K562 (cell line): ENCODE results near the gene PDE6G.

Experiments
- CEBPB ChIP-seq: fragments of 450-650 bp; IDR thresholded peaks from 2 replicates; pipeline ENCODE4 v1.6.1; 2016; ENCODE audit warnings: missing genetic modification characterization, missing compliant biosample characterization
- CREB1 ChIP-seq, 2 experiments: sonication (generic) in 1 of 2; formaldehyde crosslinking in 1 of 2; IDR thresholded peaks; 2 replicates each; pipeline versions ENCODE4 v1.6.1 to v1.8.0; 2012 to 2022; ENCODE audit warnings: inconsistent platforms in 1 of 2, mild to moderate bottlenecking in 1 of 2, missing genetic modification reagents in 1 of 2, moderate library complexity in 1 of 2
- EP300 ChIP-seq: IDR thresholded peaks from 2 replicates; pipeline ENCODE4 v1.6.1; 2012; ENCODE audit warnings: low read length, improper control_type of control experiment
- LCOR ChIP-seq: sonication (generic); formaldehyde crosslinking; IDR thresholded peaks from 2 replicates; pipeline ENCODE4 v1.8.0; 2022; ENCODE audit warnings: mild to moderate bottlenecking, missing genetic modification reagents
- MAZ ChIP-seq, 2 experiments: fragments of 450-650 bp in 1 of 2; sonication (generic) in 1 of 2; formaldehyde crosslinking; IDR thresholded peaks in 1 of 2; conservative IDR thresholded peaks in 1 of 2; 2 replicates each; pipeline versions ENCODE4 v1.4.0 to v1.5.0; 2020; ENCODE audit warnings: mild to moderate bottlenecking in 1 of 2, missing genetic modification reagents in 1 of 2
- NR2C1 ChIP-seq, 2 experiments: fragments of 450-650 bp; IDR thresholded peaks; 2 replicates each; pipeline ENCODE4 v1.6.1; 2017; ENCODE audit warnings: mild to moderate bottlenecking in 2 of 2, antibody characterized with exemption in 1 of 2, inconsistent platforms in 1 of 2, missing compliant biosample characterization in 1 of 2, missing genetic modification characterization in 1 of 2
- SMC3 ChIP-seq: conservative IDR thresholded peaks from 2 replicates; pipeline ENCODE4 v1.6.1; 2011; ENCODE audit warnings: low read depth, low read length, improper control_type of control experiment; ENCODE audit not compliant: insufficient read depth
- STAT5B ChIP-seq: fragments of 250-450 bp; sonication (Bioruptor Pico); IDR thresholded peaks from 2 replicates; pipeline ENCODE4 v1.8.0; 2021; ENCODE audit warnings: mild to moderate bottlenecking, inconsistent platforms
- ZNF384 ChIP-seq: IDR thresholded peaks from 2 replicates; pipeline ENCODE4 v1.6.1; 2012; ENCODE audit warnings: low read depth, low read length, improper control_type of control experiment
- ZNF668 ChIP-seq: fragments of 250-450 bp; sonication (Bioruptor Pico); IDR thresholded peaks from 2 replicates; pipeline ENCODE4 v1.8.0; 2022; ENCODE audit warnings: mild to moderate bottlenecking, inconsistent platforms
- TF ChIP-seq, protein P1 (sequence below): sonication (generic); formaldehyde crosslinking; IDR thresholded peaks from 2 replicates; pipeline ENCODE4 v1.9.0; 2022; ENCODE audit warnings: mild to moderate bottlenecking, missing genetic modification reagents
- TF ChIP-seq, protein P2 (sequence below), 3 experiments: IDR thresholded peaks in 2 of 3; conservative IDR thresholded peaks in 1 of 3; 2 replicates each; pipeline ENCODE4 v1.5.1; 2011 to 2012; ENCODE audit warnings: low read length in 3 of 3, mild to moderate bottlenecking in 3 of 3, control low read depth in 2 of 3, improper control_type of control experiment in 1 of 3, inconsistent platforms in 1 of 3, low read depth in 1 of 3, mixed read lengths in 1 of 3, moderate library complexity in 1 of 3; ENCODE audit not compliant: insufficient read depth in 2 of 3
- TF ChIP-seq, protein P3 (sequence below): sonication (generic); formaldehyde crosslinking; IDR thresholded peaks from 2 replicates; pipeline ENCODE4 v1.8.0; 2022; ENCODE audit warnings: mild to moderate bottlenecking, missing genetic modification reagents
- TF ChIP-seq, protein P4 (sequence below): fragments of 250-450 bp; sonication (Bioruptor Pico); IDR thresholded peaks from 2 replicates; pipeline ENCODE4 v1.5.0; 2020; ENCODE audit warnings: mild to moderate bottlenecking, borderline replicate concordance

DNA sequence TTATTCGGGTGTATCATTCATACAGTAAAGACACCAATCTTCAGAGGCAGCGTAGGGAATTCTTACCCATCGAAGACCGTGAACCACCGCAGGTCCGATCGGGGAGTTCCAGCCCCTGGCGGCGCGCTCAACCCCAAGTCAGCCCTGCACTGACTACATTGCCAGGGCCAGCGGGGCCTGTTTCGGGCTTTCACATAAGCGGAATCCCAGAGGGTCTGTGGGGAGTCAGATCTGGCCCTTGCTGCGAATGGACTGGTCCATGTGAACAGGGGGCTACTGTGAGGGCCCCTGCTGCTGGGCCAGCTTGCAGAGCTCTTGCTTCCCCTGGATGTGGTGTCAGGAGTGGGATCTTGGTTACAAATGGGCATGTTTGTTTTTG, 7.6 kb downstream of the PDE6G start:
- TF ChIP-seq CREB1 (IDR thresholded peaks at IDR 0.05) (no peak), CREB1 (CRISPR knock-in tag; IDR thresholded peaks at IDR 0.05) (no peak), MAZ (CRISPR knock-in tag; conservative IDR thresholded peaks at IDR 0.05 in 1 of 2, IDR thresholded peaks at IDR 0.05 in 1 of 2) (no peak), STAT5B (CRISPR knock-in tag) (no peak), CEBPB (tag) (no peak), ZNF668 (CRISPR knock-in tag) (no peak), EP300 (no peak), LCOR (no peak), ZNF384 (no peak), NR2C1 (IDR thresholded peaks at IDR 0.05) (no peak), NR2C1 (tag; IDR thresholded peaks at IDR 0.05) (no peak), SMC3 (no peak)
- TF ChIP-seq, protein P1, sequence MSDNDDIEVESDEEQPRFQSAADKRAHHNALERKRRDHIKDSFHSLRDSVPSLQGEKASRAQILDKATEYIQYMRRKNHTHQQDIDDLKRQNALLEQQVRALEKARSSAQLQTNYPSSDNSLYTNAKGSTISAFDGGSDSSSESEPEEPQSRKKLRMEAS, result no peak
- TF ChIP-seq, protein P2, sequence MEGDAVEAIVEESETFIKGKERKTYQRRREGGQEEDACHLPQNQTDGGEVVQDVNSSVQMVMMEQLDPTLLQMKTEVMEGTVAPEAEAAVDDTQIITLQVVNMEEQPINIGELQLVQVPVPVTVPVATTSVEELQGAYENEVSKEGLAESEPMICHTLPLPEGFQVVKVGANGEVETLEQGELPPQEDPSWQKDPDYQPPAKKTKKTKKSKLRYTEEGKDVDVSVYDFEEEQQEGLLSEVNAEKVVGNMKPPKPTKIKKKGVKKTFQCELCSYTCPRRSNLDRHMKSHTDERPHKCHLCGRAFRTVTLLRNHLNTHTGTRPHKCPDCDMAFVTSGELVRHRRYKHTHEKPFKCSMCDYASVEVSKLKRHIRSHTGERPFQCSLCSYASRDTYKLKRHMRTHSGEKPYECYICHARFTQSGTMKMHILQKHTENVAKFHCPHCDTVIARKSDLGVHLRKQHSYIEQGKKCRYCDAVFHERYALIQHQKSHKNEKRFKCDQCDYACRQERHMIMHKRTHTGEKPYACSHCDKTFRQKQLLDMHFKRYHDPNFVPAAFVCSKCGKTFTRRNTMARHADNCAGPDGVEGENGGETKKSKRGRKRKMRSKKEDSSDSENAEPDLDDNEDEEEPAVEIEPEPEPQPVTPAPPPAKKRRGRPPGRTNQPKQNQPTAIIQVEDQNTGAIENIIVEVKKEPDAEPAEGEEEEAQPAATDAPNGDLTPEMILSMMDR (IDR thresholded peaks at IDR 0.05 in 2 of 3, conservative IDR thresholded peaks at IDR 0.05 in 1 of 3; ENCODE audit: insufficient read depth in 2 of 3, low read depth in 1 of 3, low read length in 3 of 3), result no peak
- TF ChIP-seq, protein P3, sequence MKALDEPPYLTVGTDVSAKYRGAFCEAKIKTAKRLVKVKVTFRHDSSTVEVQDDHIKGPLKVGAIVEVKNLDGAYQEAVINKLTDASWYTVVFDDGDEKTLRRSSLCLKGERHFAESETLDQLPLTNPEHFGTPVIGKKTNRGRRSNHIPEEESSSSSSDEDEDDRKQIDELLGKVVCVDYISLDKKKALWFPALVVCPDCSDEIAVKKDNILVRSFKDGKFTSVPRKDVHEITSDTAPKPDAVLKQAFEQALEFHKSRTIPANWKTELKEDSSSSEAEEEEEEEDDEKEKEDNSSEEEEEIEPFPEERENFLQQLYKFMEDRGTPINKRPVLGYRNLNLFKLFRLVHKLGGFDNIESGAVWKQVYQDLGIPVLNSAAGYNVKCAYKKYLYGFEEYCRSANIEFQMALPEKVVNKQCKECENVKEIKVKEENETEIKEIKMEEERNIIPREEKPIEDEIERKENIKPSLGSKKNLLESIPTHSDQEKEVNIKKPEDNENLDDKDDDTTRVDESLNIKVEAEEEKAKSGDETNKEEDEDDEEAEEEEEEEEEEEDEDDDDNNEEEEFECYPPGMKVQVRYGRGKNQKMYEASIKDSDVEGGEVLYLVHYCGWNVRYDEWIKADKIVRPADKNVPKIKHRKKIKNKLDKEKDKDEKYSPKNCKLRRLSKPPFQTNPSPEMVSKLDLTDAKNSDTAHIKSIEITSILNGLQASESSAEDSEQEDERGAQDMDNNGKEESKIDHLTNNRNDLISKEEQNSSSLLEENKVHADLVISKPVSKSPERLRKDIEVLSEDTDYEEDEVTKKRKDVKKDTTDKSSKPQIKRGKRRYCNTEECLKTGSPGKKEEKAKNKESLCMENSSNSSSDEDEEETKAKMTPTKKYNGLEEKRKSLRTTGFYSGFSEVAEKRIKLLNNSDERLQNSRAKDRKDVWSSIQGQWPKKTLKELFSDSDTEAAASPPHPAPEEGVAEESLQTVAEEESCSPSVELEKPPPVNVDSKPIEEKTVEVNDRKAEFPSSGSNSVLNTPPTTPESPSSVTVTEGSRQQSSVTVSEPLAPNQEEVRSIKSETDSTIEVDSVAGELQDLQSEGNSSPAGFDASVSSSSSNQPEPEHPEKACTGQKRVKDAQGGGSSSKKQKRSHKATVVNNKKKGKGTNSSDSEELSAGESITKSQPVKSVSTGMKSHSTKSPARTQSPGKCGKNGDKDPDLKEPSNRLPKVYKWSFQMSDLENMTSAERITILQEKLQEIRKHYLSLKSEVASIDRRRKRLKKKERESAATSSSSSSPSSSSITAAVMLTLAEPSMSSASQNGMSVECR (CRISPR knock-in tag), result no peak
- TF ChIP-seq, protein P4, sequence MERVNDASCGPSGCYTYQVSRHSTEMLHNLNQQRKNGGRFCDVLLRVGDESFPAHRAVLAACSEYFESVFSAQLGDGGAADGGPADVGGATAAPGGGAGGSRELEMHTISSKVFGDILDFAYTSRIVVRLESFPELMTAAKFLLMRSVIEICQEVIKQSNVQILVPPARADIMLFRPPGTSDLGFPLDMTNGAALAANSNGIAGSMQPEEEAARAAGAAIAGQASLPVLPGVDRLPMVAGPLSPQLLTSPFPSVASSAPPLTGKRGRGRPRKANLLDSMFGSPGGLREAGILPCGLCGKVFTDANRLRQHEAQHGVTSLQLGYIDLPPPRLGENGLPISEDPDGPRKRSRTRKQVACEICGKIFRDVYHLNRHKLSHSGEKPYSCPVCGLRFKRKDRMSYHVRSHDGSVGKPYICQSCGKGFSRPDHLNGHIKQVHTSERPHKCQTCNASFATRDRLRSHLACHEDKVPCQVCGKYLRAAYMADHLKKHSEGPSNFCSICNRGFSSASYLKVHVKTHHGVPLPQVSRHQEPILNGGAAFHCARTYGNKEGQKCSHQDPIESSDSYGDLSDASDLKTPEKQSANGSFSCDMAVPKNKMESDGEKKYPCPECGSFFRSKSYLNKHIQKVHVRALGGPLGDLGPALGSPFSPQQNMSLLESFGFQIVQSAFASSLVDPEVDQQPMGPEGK (CRISPR knock-in tag), result no peak
